ENCODE data around the gene SPSB2. TPM values are rescaled to one million over a fixed set of nuclear protein-coding genes. Genes with fewer than 3 reads are reported as not detected.

SPSB2 gene
- total and polyA plus RNA-seq, 10 donors = 7.0 to 17.0 (median 11.1) TPM

- Histone ChIP-seq H3K4me1 (peaks cover 0 to 43% (median 23%) of the 10 kb centered on the region in 6 donors), H3K9me3 (no peaks in the 10 kb centered on the region), H3K4me3 (no peak overlapping the region), H3K27me3 (replicated peaks in 1 of 7) (peaks cover 0 to 7% (median 3%) of the 10 kb centered on the region in 7 donors), H3K36me3 (peaks cover 0 to 13% (median 0%) of the 10 kb centered on the region in 6 donors), H3K27ac (no peak overlapping the region)
- TF ChIP-seq POLR2A (IDR thresholded peaks at IDR 0.05) (no peak), CTCF (IDR thresholded peaks at IDR 0.05 in 8 of 11, conservative IDR thresholded peaks at IDR 0.05 in 3 of 11) (no peak), POLR2AphosphoS5 (IDR thresholded peaks at IDR 0.05) (no peak)
- WGBS, 5 donors = 71 to 97% (median 80%) methylated on average over 5 of the region's 5 CpGs
- intact Hi-C loops (cut with DNase I; ENCODE audit: low total_unique reads) = no loop called here
- DNase-seq = no peak
Observed at GRCh38 chr12:6834873-6835272, 38.2 kb downstream of the SPSB2 start.

GRCh38 chr12:6834254-6834653, 38.8 kb downstream of the SPSB2 start:
- no peak overlapping the region for H3K4me3 ChIP-seq
- H3K27me3 ChIP-seq (replicated peaks in 1 of 7) = peaks cover 0 to 13% (median 9%) of the 10 kb centered on the region in 7 donors
- no peak for TF ChIP-seq POLR2AphosphoS5 (IDR thresholded peaks at IDR 0.05)
- no peak for TF ChIP-seq POLR2A (IDR thresholded peaks at IDR 0.05)
- TF ChIP-seq CTCF (IDR thresholded peaks at IDR 0.05 in 8 of 11, conservative IDR thresholded peaks at IDR 0.05 in 3 of 11) = no peak
- H3K36me3 ChIP-seq = peaks cover 0 to 13% (median 0%) of the 10 kb centered on the region in 6 donors
- WGBS, 5 donors = 52 to 88% (median 82%) methylated on average over 1 of the region's 1 CpG
- no peaks in the 10 kb centered on the region for H3K9me3 ChIP-seq
- H3K4me1 ChIP-seq = peaks cover 0 to 43% (median 24%) of the 10 kb centered on the region in 6 donors
- intact Hi-C loops (cut with DNase I; ENCODE audit: low total_unique reads) = no loop called here
- no peak for DNase-seq
- H3K27ac ChIP-seq = no peak overlapping the region

- Histone ChIP-seq H3K4me1 (peaks cover 0 to 49% (median 31%) of the 10 kb centered on the region in 6 donors), H3K9me3 (no peaks in the 10 kb centered on the region), H3K27ac (no peak overlapping the region), H3K36me3 (peaks cover 0 to 13% (median 0%) of the 10 kb centered on the region in 6 donors), H3K27me3 (replicated peaks in 1 of 7) (peaks cover 0 to 23% (median 19%) of the 10 kb centered on the region in 7 donors), H3K4me3 (no peak overlapping the region)
- 69 to 89% (median 82%) methylated on average over 5 to 6 of the region's 6 CpGs for WGBS, 5 donors
- no peak for TF ChIP-seq POLR2AphosphoS5 (IDR thresholded peaks at IDR 0.05)
- no peak for TF ChIP-seq CTCF (IDR thresholded peaks at IDR 0.05 in 8 of 11, conservative IDR thresholded peaks at IDR 0.05 in 3 of 11)
- no peak for TF ChIP-seq POLR2A (IDR thresholded peaks at IDR 0.05)
- intact Hi-C loops (cut with DNase I; ENCODE audit: low total_unique reads) = no loop called here
- no peak for DNase-seq
Observed at GRCh38 chr12:6833189-6833890, 39.8 kb downstream of the SPSB2 start.

- peaks cover 4 to 60% (median 41%) of the 10 kb centered on the region in 6 donors for H3K4me1 ChIP-seq
- H3K27me3 ChIP-seq (replicated peaks in 1 of 7) = peaks cover 0 to 35% (median 29%) of the 10 kb centered on the region in 7 donors
- no peak for DNase-seq
- H3K36me3 ChIP-seq = peaks cover 0 to 3% (median 0%) of the 10 kb centered on the region in 6 donors
- 58 to 79% (median 75%) methylated on average over 4 of the region's 4 CpGs for whole genome bisulfite sequencing, 5 donors
- no peak overlapping the region for H3K4me3 ChIP-seq
- TF ChIP-seq CTCF (IDR thresholded peaks at IDR 0.05 in 8 of 11, conservative IDR thresholded peaks at IDR 0.05 in 3 of 11) = no peak
- peak in 1 of 3 donors; percentile 57 for TF ChIP-seq POLR2AphosphoS5 (IDR thresholded peaks at IDR 0.05)
- H3K27ac ChIP-seq = no peak overlapping the region
- no peaks in the 10 kb centered on the region for H3K9me3 ChIP-seq
- intact Hi-C loops (cut with DNase I; ENCODE audit: low total_unique reads) = no loop called here
Observed at GRCh38 chr12:6832125-6832524, 41.0 kb downstream of the SPSB2 start.

Data from spleen (tissue), 11 donors.